ENCODE measurements around the gene TSSK6. TPM values are rescaled to one million over a fixed set of nuclear protein-coding genes. Genes with fewer than 3 reads are reported as not detected.

Gene TSSK6
- total and polyA plus RNA-seq, 10 of the 15 experiments (the other 5 are each of a cell fraction or from before 2014, with no cell fraction given) = 0.06 to 3.6 (median 0.98) TPM; not detected in 2

DNA sequence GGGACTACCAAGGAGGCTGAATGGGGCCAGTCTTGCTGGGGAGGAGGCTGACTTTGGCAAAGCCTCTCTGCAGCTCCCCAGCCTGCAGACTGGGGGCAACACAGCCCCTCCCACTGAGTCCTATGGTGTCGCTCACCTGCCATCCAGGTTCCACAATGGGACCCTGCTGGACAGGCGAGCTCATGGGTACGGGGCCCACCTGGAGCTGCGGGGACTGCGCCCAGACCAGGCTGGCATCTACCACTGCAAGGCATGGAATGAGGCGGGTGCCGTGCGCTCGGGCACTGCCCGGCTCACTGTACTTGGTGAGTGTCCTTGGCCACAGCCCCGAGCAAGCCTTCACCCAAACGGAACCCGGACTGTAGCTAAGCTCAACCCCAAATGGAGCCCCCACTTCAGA lies 27.8 kb upstream of the TSSK6 start:
- no peak for ATAC-seq
- in situ Hi-C loops (cut with MboI) (loop anchor here (25.0 kb wide), 4 partner anchors 869 to 1494 kb away; partner anchors contain the start of genes ZNF66 and ZNF737), intact Hi-C loops (cut with micrococcal nuclease; ENCODE audit: unreplicated experiment) (no loop called here)
- POLR2A ChIA-PET = no interaction called here
- no peak overlapping the region for H2AFZ ChIP-seq (ENCODE audit: control insufficient read depth, low read depth, low read length)
- peaks cover 0 to 3% of the 10 kb centered on the region in 2 experiments; a peak in 1 of 4 replicates for H3K27me3 ChIP-seq (replicated peaks in 1 of 2; ENCODE audit: control insufficient read depth in 2 of 2, insufficient read depth in 2 of 2, low read length in 1 of 2)
- SMC1A ChIA-PET (ENCODE audit: uncharacterized antibody, unreplicated experiment) = no interaction called here
- RAD21 ChIA-PET (ENCODE audit: unreplicated experiment) = no interaction called here
- TF ChIP-seq GABPA (IDR thresholded peaks at IDR 0.05; ENCODE audit: low read depth) (no peak), JUNB (IDR thresholded peaks at IDR 0.05) (no peak), RUNX3 (IDR thresholded peaks at IDR 0.05; ENCODE audit: low read length) (no peak), ATF7 (IDR thresholded peaks at IDR 0.05; ENCODE audit: low read depth) (no peak), NR2F1 (conservative IDR thresholded peaks at IDR 0.05) (no peak), RAD51 (IDR thresholded peaks at IDR 0.05) (no peak), SMAD1 (IDR thresholded peaks at IDR 0.05; ENCODE audit: low read depth, partially characterized antibody) (no peak), SMARCA5 (IDR thresholded peaks at IDR 0.05) (no peak), NR2C1 (IDR thresholded peaks at IDR 0.05) (no peak), JUND (IDR thresholded peaks at IDR 0.05; ENCODE audit: low read depth, low read length) (no peak), BHLHE40 (IDR thresholded peaks at IDR 0.05; ENCODE audit: borderline replicate concordance in 1 of 2, low read depth in 2 of 2, low read length in 1 of 2) (no peak), BACH1 (IDR thresholded peaks at IDR 0.05; ENCODE audit: borderline replicate concordance) (no peak)
- TF ChIP-seq, protein P1, sequence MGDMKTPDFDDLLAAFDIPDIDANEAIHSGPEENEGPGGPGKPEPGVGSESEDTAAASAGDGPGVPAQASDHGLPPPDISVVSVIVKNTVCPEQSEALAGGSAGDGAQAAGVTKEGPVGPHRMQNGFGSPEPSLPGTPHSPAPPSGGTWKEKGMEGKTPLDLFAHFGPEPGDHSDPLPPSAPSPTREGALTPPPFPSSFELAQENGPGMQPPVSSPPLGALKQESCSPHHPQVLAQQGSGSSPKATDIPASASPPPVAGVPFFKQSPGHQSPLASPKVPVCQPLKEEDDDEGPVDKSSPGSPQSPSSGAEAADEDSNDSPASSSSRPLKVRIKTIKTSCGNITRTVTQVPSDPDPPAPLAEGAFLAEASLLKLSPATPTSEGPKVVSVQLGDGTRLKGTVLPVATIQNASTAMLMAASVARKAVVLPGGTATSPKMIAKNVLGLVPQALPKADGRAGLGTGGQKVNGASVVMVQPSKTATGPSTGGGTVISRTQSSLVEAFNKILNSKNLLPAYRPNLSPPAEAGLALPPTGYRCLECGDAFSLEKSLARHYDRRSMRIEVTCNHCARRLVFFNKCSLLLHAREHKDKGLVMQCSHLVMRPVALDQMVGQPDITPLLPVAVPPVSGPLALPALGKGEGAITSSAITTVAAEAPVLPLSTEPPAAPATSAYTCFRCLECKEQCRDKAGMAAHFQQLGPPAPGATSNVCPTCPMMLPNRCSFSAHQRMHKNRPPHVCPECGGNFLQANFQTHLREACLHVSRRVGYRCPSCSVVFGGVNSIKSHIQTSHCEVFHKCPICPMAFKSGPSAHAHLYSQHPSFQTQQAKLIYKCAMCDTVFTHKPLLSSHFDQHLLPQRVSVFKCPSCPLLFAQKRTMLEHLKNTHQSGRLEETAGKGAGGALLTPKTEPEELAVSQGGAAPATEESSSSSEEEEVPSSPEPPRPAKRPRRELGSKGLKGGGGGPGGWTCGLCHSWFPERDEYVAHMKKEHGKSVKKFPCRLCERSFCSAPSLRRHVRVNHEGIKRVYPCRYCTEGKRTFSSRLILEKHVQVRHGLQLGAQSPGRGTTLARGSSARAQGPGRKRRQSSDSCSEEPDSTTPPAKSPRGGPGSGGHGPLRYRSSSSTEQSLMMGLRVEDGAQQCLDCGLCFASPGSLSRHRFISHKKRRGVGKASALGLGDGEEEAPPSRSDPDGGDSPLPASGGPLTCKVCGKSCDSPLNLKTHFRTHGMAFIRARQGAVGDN (IDR thresholded peaks at IDR 0.05) = no peak
- TF ChIP-seq, protein P2, sequence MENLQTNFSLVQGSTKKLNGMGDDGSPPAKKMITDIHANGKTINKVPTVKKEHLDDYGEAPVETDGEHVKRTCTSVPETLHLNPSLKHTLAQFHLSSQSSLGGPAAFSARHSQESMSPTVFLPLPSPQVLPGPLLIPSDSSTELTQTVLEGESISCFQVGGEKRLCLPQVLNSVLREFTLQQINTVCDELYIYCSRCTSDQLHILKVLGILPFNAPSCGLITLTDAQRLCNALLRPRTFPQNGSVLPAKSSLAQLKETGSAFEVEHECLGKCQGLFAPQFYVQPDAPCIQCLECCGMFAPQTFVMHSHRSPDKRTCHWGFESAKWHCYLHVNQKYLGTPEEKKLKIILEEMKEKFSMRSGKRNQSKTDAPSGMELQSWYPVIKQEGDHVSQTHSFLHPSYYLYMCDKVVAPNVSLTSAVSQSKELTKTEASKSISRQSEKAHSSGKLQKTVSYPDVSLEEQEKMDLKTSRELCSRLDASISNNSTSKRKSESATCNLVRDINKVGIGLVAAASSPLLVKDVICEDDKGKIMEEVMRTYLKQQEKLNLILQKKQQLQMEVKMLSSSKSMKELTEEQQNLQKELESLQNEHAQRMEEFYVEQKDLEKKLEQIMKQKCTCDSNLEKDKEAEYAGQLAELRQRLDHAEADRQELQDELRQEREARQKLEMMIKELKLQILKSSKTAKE (IDR thresholded peaks at IDR 0.05; ENCODE audit: low read depth, poor library complexity, severe bottlenecking) = no peak
- FAIRE-seq = no peak
- no peak for DNase-seq (ENCODE audit: low read depth, low spot score)
- WGBS (ENCODE audit: insufficient coverage, insufficient replicate concordance, low lambda C conversion rate, missing lambda C conversion rate) = 85% methylated on average over 13 of the region's 13 CpGs
- no TSS peak for BruUV-seq (replicated peaks)
- H4K20me1 ChIP-seq (ENCODE audit: control insufficient read depth, insufficient read depth) = no peaks in the 10 kb centered on the region
- H3K9me3 ChIP-seq (replicated peaks; ENCODE audit: control insufficient read depth, insufficient read depth, low read length) = no peaks in the 10 kb centered on the region; the same call in 2 of the 3 replicates
- CTCF ChIA-PET = interaction anchor here (0.9 to 1.0 kb wide), 3 partner anchors 8 to 101 kb away, joined by 3 to 6 read pairs (median 3); partner anchors contain the start of gene GMIP
- H3K9ac ChIP-seq (ENCODE audit: control insufficient read depth, insufficient read depth, low read length) = no peak overlapping the region
- H3K4me2 ChIP-seq (ENCODE audit: control insufficient read depth, insufficient read depth) = no peak overlapping the region
- no peaks in the 10 kb centered on the region for H3K36me3 ChIP-seq (ENCODE audit: control insufficient read depth in 2 of 2, insufficient read depth in 2 of 2, low read length in 1 of 2)
- H3K4me3 ChIP-seq = no peak overlapping the region
- H3K27ac ChIP-seq (ENCODE audit: control insufficient read depth, insufficient read depth) = no peak overlapping the region
- H3K4me1 ChIP-seq (ENCODE audit: control insufficient read depth, insufficient read depth, low read length) = peaks cover 3% of the 10 kb centered on the region
- no peaks in the 10 kb centered on the region for H3K79me2 ChIP-seq (ENCODE audit: control insufficient read depth, insufficient read depth, low read length)

All from GM12878 (cell line).